ENCODE data around the gene RIPPLY2. TPM values are rescaled to one million over a fixed set of nuclear protein-coding genes. Genes with fewer than 3 reads are reported as not detected.

Gene RIPPLY2
- total and polyA plus RNA-seq, 9 of the 15 experiments (the other 6 are each of a cell fraction or from before 2014, with no cell fraction given) = not detected

- TF ChIP-seq ZBTB40 (IDR thresholded peaks at IDR 0.05) (no peak), ZBTB40 (CRISPR knock-in tag; IDR thresholded peaks at IDR 0.05) (no peak), ZNF165 (CRISPR knock-in tag; IDR thresholded peaks at IDR 0.05; ENCODE audit: borderline replicate concordance) (no peak), ZNF239 (CRISPR knock-in tag; IDR thresholded peaks at IDR 0.05) (no peak), E2F8 (IDR thresholded peaks at IDR 0.05; ENCODE audit: low read depth, partially characterized antibody) (no peak), RFX5 (IDR thresholded peaks at IDR 0.05; ENCODE audit: low read depth, low read length) (no peak), SREBF1 (IDR thresholded peaks at IDR 0.05; ENCODE audit: borderline replicate concordance, low read depth, low read length) (no peak), PTTG1 (tag; IDR thresholded peaks at IDR 0.05; ENCODE audit: low read depth) (peak; percentile 81), ZNF143 (CRISPR knock-in tag; IDR thresholded peaks at IDR 0.05) (no peak), ZBTB11 (CRISPR knock-in tag; IDR thresholded peaks at IDR 0.05) (peak in 1 of 3 experiments; percentile 35; a peak in 1 of 6 replicates), SMAD3 (CRISPR knock-in tag; conservative IDR thresholded peaks at IDR 0.05) (peak; percentile 53; the same call in 1 of the 2 replicates)
Observed at GRCh38 chr6:83867527-83868161, 14.5 kb downstream of the RIPPLY2 start (continued).
